Measurements from ENCODE around the gene YARS2. TPM values are rescaled to one million over a fixed set of nuclear protein-coding genes. Genes with fewer than 3 reads are reported as not detected.

YARS2 gene
- total RNA-seq, 4 donors from 2014 or later: 21.1 to 48.5 (median 25.3) TPM

DNA sequence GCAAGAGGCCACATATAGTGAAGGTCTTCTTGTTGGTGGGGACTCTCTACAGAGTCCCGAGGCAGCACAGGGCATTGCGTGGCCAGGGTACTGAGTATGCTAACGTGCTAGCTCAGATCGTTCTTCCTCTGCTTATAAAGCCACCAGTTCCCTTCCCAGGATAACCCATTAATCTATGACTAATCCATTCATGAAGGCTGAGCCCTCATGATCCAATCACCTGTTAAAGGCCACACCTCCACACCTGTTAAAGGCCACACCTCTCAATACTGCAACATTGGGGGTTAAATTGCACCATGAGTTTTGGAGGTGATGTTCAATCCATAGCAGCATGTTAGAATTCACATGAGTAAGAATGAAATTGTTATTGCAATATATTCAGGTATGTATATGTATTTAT is 12.8 kb upstream of the YARS2 start:
- Histone ChIP-seq H3K4me1 (no peaks in the 10 kb centered on the region), H3K9me3 (no peaks in the 10 kb centered on the region), H3K27ac (no peak overlapping the region), H3K27me3 (no peaks in the 10 kb centered on the region), H3K36me3 (no peaks in the 10 kb centered on the region), H3K4me3 (replicated peaks in 1 of 3) (no peak overlapping the region)
- 60 to 85% methylated on average over 3 to 4 of the region's 4 CpGs for WGBS, 2 donors
- intact Hi-C loops (cut with DNase I): no loop called here
- no peak for DNase-seq
- TF ChIP-seq CTCF (IDR thresholded peaks at IDR 0.05): no peak
- no peak for TF ChIP-seq POLR2A (IDR thresholded peaks at IDR 0.05)

GRCh38 chr12:32765906-32766305 is 10.2 kb upstream of the YARS2 start:
- no peaks in the 10 kb centered on the region for H3K36me3 ChIP-seq
- TF ChIP-seq POLR2A (IDR thresholded peaks at IDR 0.05) (no peak), CTCF (IDR thresholded peaks at IDR 0.05) (no peak)
- no peaks in the 10 kb centered on the region for H3K9me3 ChIP-seq
- no peaks in the 10 kb centered on the region for H3K4me1 ChIP-seq
- no peak for DNase-seq
- H3K4me3 ChIP-seq (replicated peaks in 1 of 3): no peak overlapping the region
- H3K27ac ChIP-seq: no peak overlapping the region
- intact Hi-C loops (cut with DNase I): no loop called here
- H3K27me3 ChIP-seq: no peaks in the 10 kb centered on the region
- 62 to 63% methylated on average over 4 of the region's 4 CpGs for WGBS, 2 donors

- no peaks in the 10 kb centered on the region for H3K36me3 ChIP-seq
- no peak for DNase-seq
- no peak overlapping the region for H3K27ac ChIP-seq
- H3K4me3 ChIP-seq (replicated peaks in 1 of 3): no peak overlapping the region
- intact Hi-C loops (cut with DNase I): no loop called here
- H3K4me1 ChIP-seq: no peaks in the 10 kb centered on the region
- WGBS, 2 donors: 41 to 52% methylated on average over 1 of the region's 1 CpG
- no peak for TF ChIP-seq POLR2A (IDR thresholded peaks at IDR 0.05)
- no peak for TF ChIP-seq CTCF (IDR thresholded peaks at IDR 0.05)
- no peaks in the 10 kb centered on the region for H3K27me3 ChIP-seq
- no peaks in the 10 kb centered on the region for H3K9me3 ChIP-seq
These were observed 6.0 kb upstream of the YARS2 start for GRCh38 chr12:32761716-32762115.

- WGBS, 2 donors: 78 to 79% methylated on average over 3 of the region's 3 CpGs
- no peak overlapping the region for H3K27ac ChIP-seq
These were observed 1.5 kb upstream of the YARS2 start for GRCh38 chr12:32757157-32757556.

More at GRCh38 chr12:32757157-32757556, 1.5 kb upstream of the YARS2 start:
- Histone ChIP-seq H3K9me3 (no peaks in the 10 kb centered on the region), H3K4me3 (replicated peaks in 1 of 3) (no peak overlapping the region), H3K36me3 (peaks cover 0 to 4% of the 10 kb centered on the region in 2 donors), H3K4me1 (peaks cover 9 to 12% of the 10 kb centered on the region in 2 donors), H3K27me3 (no peaks in the 10 kb centered on the region)
- TF ChIP-seq POLR2A (IDR thresholded peaks at IDR 0.05): no peak
- TF ChIP-seq CTCF (IDR thresholded peaks at IDR 0.05): no peak
- intact Hi-C loops (cut with DNase I): loop anchor here (5.0 kb wide), 1 partner anchor 1260 kb away; no protein-coding TSS in a partner anchor
- no peak for DNase-seq

All from thyroid gland (tissue), 4 donors.